ENCODE data around the gene MGAT2. TPM values are rescaled to one million over a fixed set of nuclear protein-coding genes. Genes with fewer than 3 reads are reported as not detected.

MGAT2 gene
- total and polyA plus RNA-seq, 2 experiments from 2014 or later = 53.5 to 81.3 TPM

GRCh38 chr14:49607583-49607982 lies 13.0 kb upstream of the MGAT2 start:
- Histone ChIP-seq H2AFZ (no peak overlapping the region), H4K20me1 (ENCODE audit: insufficient read depth, poor library complexity, severe bottlenecking) (no peaks in the 10 kb centered on the region), H3K36me3 (replicated peaks; ENCODE audit: insufficient read depth, low read depth) (no peaks in the 10 kb centered on the region), H3K79me2 (peaks cover 2% of the 10 kb centered on the region), H3K9me2 (replicated peaks; ENCODE audit: insufficient read depth) (no peaks in the 10 kb centered on the region), H3K4me3 (no peak overlapping the region), H3K27ac (peak overlapping the region; percentile 9), H3K4me1 (ENCODE audit: insufficient read depth) (no peaks in the 10 kb centered on the region), H3K9me3 (ENCODE audit: low read depth) (no peaks in the 10 kb centered on the region), H3K4me2 (no peak overlapping the region), H3K27me3 (no peaks in the 10 kb centered on the region)
- WGBS (ENCODE audit: low lambda C conversion rate, missing lambda C conversion rate) = 87% methylated on average over 6 of the region's 6 CpGs
- DNase-seq (ENCODE audit: low spot score) = no peak
- TF ChIP-seq EZH2phosphoT487 (IDR thresholded peaks at IDR 0.05; ENCODE audit: low read depth, severe bottlenecking, unreplicated experiment) = no peak
- TF ChIP-seq, protein P1, sequence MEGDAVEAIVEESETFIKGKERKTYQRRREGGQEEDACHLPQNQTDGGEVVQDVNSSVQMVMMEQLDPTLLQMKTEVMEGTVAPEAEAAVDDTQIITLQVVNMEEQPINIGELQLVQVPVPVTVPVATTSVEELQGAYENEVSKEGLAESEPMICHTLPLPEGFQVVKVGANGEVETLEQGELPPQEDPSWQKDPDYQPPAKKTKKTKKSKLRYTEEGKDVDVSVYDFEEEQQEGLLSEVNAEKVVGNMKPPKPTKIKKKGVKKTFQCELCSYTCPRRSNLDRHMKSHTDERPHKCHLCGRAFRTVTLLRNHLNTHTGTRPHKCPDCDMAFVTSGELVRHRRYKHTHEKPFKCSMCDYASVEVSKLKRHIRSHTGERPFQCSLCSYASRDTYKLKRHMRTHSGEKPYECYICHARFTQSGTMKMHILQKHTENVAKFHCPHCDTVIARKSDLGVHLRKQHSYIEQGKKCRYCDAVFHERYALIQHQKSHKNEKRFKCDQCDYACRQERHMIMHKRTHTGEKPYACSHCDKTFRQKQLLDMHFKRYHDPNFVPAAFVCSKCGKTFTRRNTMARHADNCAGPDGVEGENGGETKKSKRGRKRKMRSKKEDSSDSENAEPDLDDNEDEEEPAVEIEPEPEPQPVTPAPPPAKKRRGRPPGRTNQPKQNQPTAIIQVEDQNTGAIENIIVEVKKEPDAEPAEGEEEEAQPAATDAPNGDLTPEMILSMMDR (IDR thresholded peaks at IDR 0.05; ENCODE audit: poor library complexity) = no peak
- TF ChIP-seq EZH2 (IDR thresholded peaks at IDR 0.05; ENCODE audit: borderline replicate concordance) = no peak

DNA sequence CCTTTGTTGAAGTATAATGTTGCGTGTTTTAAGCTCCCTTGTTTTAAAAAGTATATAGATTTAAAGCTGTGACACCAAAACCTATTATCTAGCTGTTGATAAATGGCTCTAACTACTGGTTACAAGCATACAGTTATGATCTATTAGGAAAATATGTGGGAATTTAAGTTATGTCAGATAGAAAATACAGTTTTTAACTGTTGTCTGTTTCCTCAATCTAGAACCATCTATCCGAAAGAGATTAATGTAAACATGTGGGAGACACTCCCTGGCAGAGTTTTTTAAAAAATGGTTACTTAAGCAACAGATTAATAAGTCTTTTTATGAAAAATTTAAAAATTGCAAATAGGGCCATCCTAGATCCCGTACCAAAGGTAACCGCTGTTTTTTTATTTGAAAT lies 8.3 kb upstream of the MGAT2 start:
- no peak overlapping the region for H3K27ac ChIP-seq
- H3K36me3 ChIP-seq (replicated peaks; ENCODE audit: insufficient read depth, low read depth) = no peaks in the 10 kb centered on the region
- H3K9me2 ChIP-seq (replicated peaks; ENCODE audit: insufficient read depth) = no peaks in the 10 kb centered on the region
- H3K79me2 ChIP-seq = peaks cover 2% of the 10 kb centered on the region
- H3K4me2 ChIP-seq = no peak overlapping the region
- DNase-seq (ENCODE audit: low spot score) = no peak
- WGBS (ENCODE audit: low lambda C conversion rate, missing lambda C conversion rate) = 87% methylated on average over 4 of the region's 4 CpGs
- H2AFZ ChIP-seq = no peak overlapping the region
- no peaks in the 10 kb centered on the region for H3K27me3 ChIP-seq
- H3K4me1 ChIP-seq (ENCODE audit: insufficient read depth) = no peaks in the 10 kb centered on the region
- H4K20me1 ChIP-seq (ENCODE audit: insufficient read depth, poor library complexity, severe bottlenecking) = no peaks in the 10 kb centered on the region
- TF ChIP-seq EZH2 (IDR thresholded peaks at IDR 0.05; ENCODE audit: borderline replicate concordance) (no peak), EZH2phosphoT487 (IDR thresholded peaks at IDR 0.05; ENCODE audit: low read depth, severe bottlenecking, unreplicated experiment) (no peak)
- TF ChIP-seq, protein P1 (IDR thresholded peaks at IDR 0.05; ENCODE audit: poor library complexity) = no peak
- no peaks in the 10 kb centered on the region for H3K9me3 ChIP-seq (ENCODE audit: low read depth)
- H3K4me3 ChIP-seq = no peak overlapping the region

- TF ChIP-seq EZH2phosphoT487 (IDR thresholded peaks at IDR 0.05; ENCODE audit: low read depth, severe bottlenecking, unreplicated experiment) = no peak
- TF ChIP-seq, protein P1 (IDR thresholded peaks at IDR 0.05; ENCODE audit: poor library complexity) = no peak
- TF ChIP-seq EZH2 (IDR thresholded peaks at IDR 0.05; ENCODE audit: borderline replicate concordance) = no peak
- 94% methylated on average over 8 of the region's 8 CpGs for WGBS (ENCODE audit: low lambda C conversion rate, missing lambda C conversion rate)
- H3K4me2 ChIP-seq = no peak overlapping the region
These were observed 7.9 kb upstream of the MGAT2 start for GRCh38 chr14:49612671-49613070.

DNA sequence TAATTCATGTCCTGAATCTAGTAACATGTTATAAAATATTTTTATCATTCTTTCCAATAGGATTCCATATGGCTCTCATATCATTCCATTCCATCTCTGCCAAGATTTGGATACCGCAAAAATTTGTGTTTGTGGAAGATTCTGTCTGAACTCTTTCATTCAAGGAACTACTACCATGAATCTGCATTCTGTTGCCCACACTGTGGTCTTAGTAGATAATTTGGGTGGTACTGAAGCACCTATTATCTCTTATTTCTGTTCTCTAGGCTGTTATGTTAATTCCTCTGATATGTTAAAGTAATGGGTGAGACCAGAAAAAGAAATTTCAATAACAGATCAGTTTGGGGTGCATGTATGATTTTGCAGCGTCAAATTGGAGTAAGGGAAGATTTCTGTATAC lies 6.4 kb upstream of the MGAT2 start:
- Histone ChIP-seq H3K4me3 (no peak overlapping the region), H3K4me2 (no peak overlapping the region), H3K9me2 (replicated peaks; ENCODE audit: insufficient read depth) (no peaks in the 10 kb centered on the region), H2AFZ (no peak overlapping the region), H3K36me3 (replicated peaks; ENCODE audit: insufficient read depth, low read depth) (no peaks in the 10 kb centered on the region), H3K79me2 (peaks cover 22% of the 10 kb centered on the region), H3K27ac (no peak overlapping the region), H4K20me1 (ENCODE audit: insufficient read depth, poor library complexity, severe bottlenecking) (peaks cover 13% of the 10 kb centered on the region), H3K9me3 (ENCODE audit: low read depth) (no peaks in the 10 kb centered on the region), H3K27me3 (no peaks in the 10 kb centered on the region), H3K4me1 (ENCODE audit: insufficient read depth) (no peaks in the 10 kb centered on the region)
- no peak for DNase-seq (ENCODE audit: low spot score)
- 98% methylated on average over 2 of the region's 2 CpGs for WGBS (ENCODE audit: low lambda C conversion rate, missing lambda C conversion rate)
- no peak for TF ChIP-seq EZH2phosphoT487 (IDR thresholded peaks at IDR 0.05; ENCODE audit: low read depth, severe bottlenecking, unreplicated experiment)
- TF ChIP-seq, protein P1 (IDR thresholded peaks at IDR 0.05; ENCODE audit: poor library complexity) = no peak
- TF ChIP-seq EZH2 (IDR thresholded peaks at IDR 0.05; ENCODE audit: borderline replicate concordance) = no peak

More at GRCh38 chr14:49612671-49613070, 7.9 kb upstream of the MGAT2 start:
- H3K4me1 ChIP-seq (ENCODE audit: insufficient read depth) = no peaks in the 10 kb centered on the region
- H3K36me3 ChIP-seq (replicated peaks; ENCODE audit: insufficient read depth, low read depth) = no peaks in the 10 kb centered on the region
- H3K9me2 ChIP-seq (replicated peaks; ENCODE audit: insufficient read depth) = no peaks in the 10 kb centered on the region
- H3K27me3 ChIP-seq = no peaks in the 10 kb centered on the region
- H3K27ac ChIP-seq = no peak overlapping the region
- H3K9me3 ChIP-seq (ENCODE audit: low read depth) = no peaks in the 10 kb centered on the region
- no peak overlapping the region for H2AFZ ChIP-seq
- peaks cover 6% of the 10 kb centered on the region for H3K79me2 ChIP-seq
- DNase-seq (ENCODE audit: low spot score) = no peak
- H4K20me1 ChIP-seq (ENCODE audit: insufficient read depth, poor library complexity, severe bottlenecking) = peaks cover under 1% of the 10 kb centered on the region
- no peak overlapping the region for H3K4me3 ChIP-seq

Data from hepatocyte (in vitro differentiated cells).